Lower leg skin (tissue), 3 donors: Measurements from ENCODE around the gene FAM120C.

Experiments used
- POLR2A ChIP-seq, 2 donors: fragments of 450-650 bp; IDR thresholded peaks; one replicate each; pipeline ENCODE4 v1.6.1; 2016 to 2017; ENCODE audit warnings: antibody characterized with exemption in 2 of 2, mild to moderate bottlenecking in 1 of 2, moderate library complexity in 1 of 2
- TF ChIP-seq, protein P1 (sequence below), 3 donors: fragments of 450-650 bp; IDR thresholded peaks; one replicate each; pipeline ENCODE4 v1.5.1; 2016; ENCODE audit warnings: antibody characterized with exemption in 3 of 3, mild to moderate bottlenecking in 3 of 3, moderate library complexity in 2 of 3

DNA sequence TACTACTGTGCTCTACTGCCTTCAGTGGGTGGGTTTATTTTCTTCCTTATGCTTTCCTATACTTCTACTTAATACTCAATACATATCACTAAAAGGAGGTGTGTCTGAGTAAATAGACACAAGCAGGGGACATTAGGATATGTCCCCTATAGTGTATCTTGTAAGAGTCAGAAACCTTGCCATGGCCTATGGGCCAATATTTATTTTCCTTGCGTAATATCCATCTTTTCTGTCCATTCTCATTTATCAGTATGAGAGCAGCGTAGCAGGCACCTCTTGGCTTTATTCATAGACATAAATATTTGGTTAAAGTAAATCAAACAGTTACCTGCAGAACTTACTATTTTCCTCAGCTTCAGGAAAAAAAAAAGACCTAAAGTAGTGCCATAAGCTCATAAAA lies 92.2 kb downstream of the FAM120C start:
- TF ChIP-seq, protein P1, sequence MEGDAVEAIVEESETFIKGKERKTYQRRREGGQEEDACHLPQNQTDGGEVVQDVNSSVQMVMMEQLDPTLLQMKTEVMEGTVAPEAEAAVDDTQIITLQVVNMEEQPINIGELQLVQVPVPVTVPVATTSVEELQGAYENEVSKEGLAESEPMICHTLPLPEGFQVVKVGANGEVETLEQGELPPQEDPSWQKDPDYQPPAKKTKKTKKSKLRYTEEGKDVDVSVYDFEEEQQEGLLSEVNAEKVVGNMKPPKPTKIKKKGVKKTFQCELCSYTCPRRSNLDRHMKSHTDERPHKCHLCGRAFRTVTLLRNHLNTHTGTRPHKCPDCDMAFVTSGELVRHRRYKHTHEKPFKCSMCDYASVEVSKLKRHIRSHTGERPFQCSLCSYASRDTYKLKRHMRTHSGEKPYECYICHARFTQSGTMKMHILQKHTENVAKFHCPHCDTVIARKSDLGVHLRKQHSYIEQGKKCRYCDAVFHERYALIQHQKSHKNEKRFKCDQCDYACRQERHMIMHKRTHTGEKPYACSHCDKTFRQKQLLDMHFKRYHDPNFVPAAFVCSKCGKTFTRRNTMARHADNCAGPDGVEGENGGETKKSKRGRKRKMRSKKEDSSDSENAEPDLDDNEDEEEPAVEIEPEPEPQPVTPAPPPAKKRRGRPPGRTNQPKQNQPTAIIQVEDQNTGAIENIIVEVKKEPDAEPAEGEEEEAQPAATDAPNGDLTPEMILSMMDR (IDR thresholded peaks at IDR 0.05) = no peak
- TF ChIP-seq POLR2A (IDR thresholded peaks at IDR 0.05) = no peak
